HepG2 (cell line): Measurements from ENCODE around the gene APEX1. TPM values are rescaled to one million over a fixed set of nuclear protein-coding genes. Genes with fewer than 3 reads are reported as not detected.

Experiments
- BCL3 ChIP-seq: sonication (generic); formaldehyde crosslinking; IDR thresholded peaks from 2 replicates; pipeline ENCODE4 v1.5.1; 2020; ENCODE audit warnings: mild to moderate bottlenecking, missing genetic modification reagents, moderate library complexity
- ELF4 ChIP-seq: sonication (generic); formaldehyde crosslinking; IDR thresholded peaks from 2 replicates; pipeline ENCODE4 v1.5.0; 2020; ENCODE audit warnings: missing genetic modification reagents, mild to moderate bottlenecking, moderate library complexity, borderline replicate concordance
- GATAD2A ChIP-seq: IDR thresholded peaks from 2 replicates; pipeline ENCODE4 v1.6.1; 2016
- KLF6 ChIP-seq: IDR thresholded peaks from 2 replicates; pipeline ENCODE4 v1.8.0; 2016; ENCODE audit warnings: missing biosample characterization, missing genetic modification reagents
- KMT2B ChIP-seq: IDR thresholded peaks from 2 replicates; pipeline ENCODE4 v1.6.1; 2016; ENCODE audit warnings: missing genetic modification reagents, missing compliant biosample characterization
- MTF1 ChIP-seq: sonication (generic); formaldehyde crosslinking; IDR thresholded peaks from 2 replicates; pipeline ENCODE4 v1.5.0; 2020; ENCODE audit warnings: missing genetic modification reagents
- MXD4 ChIP-seq: IDR thresholded peaks from 2 replicates; pipeline ENCODE4 v1.6.1; 2016; ENCODE audit warnings: mild to moderate bottlenecking, missing biosample characterization, missing genetic modification reagents
- PAWR ChIP-seq: sonication (generic); formaldehyde crosslinking; IDR thresholded peaks from 2 replicates; pipeline ENCODE4 v1.4.0; 2020; ENCODE audit warnings: missing genetic modification reagents, mild to moderate bottlenecking, borderline replicate concordance
- PAXIP1 ChIP-seq: sonication (generic); formaldehyde crosslinking; conservative IDR thresholded peaks from 2 replicates; pipeline ENCODE4 v1.4.0; 2020; ENCODE audit warnings: mild to moderate bottlenecking, missing genetic modification reagents, moderate library complexity
- RFXANK ChIP-seq: IDR thresholded peaks from 2 replicates; pipeline ENCODE4 v1.6.1; 2016
- RXRB ChIP-seq: IDR thresholded peaks from 2 replicates; pipeline ENCODE4 v1.6.1; 2016; ENCODE audit warnings: borderline replicate concordance, missing genetic modification reagents, missing compliant biosample characterization
- TEF ChIP-seq: sonication (generic); formaldehyde crosslinking; IDR thresholded peaks from 2 replicates; pipeline ENCODE4 v1.5.0; 2020; ENCODE audit warnings: missing genetic modification reagents
- TRAFD1 ChIP-seq: sonication (generic); formaldehyde crosslinking; IDR thresholded peaks from 2 replicates; pipeline ENCODE4 v1.5.1; 2020; ENCODE audit warnings: missing genetic modification reagents, mild to moderate bottlenecking, borderline replicate concordance
- ZNF30 ChIP-seq: sonication (generic); formaldehyde crosslinking; IDR thresholded peaks from 2 replicates; pipeline ENCODE4 v1.5.0; 2020; ENCODE audit warnings: mild to moderate bottlenecking, missing genetic modification reagents
- ZNF558 ChIP-seq: sonication (generic); formaldehyde crosslinking; IDR thresholded peaks from 2 replicates; pipeline ENCODE4 v1.9.0; 2022; ENCODE audit warnings: mild to moderate bottlenecking, missing genetic modification reagents, borderline replicate concordance
- ZNF878 ChIP-seq: sonication (generic); formaldehyde crosslinking; IDR thresholded peaks from 2 replicates; pipeline ENCODE4 v1.8.1; 2023; ENCODE audit warnings: mild to moderate bottlenecking, missing genetic modification reagents, moderate library complexity
- polyA plus RNA-seq, 8 experiments: library from polyadenylated mRNA; depleted of rRNA in 3 of 8; stranded (reverse) in 7 of 8; unstranded in 1 of 8; fragments of >200 nt; fragmentation: Illumina TruSeq in 4 of 8; extraction: Trizol in 4 of 8; gene quantifications; 2 replicates each; pipeline versions ENCODE4 v1.2.1 to v1.2.3, GENCODE V29; 2011 to 2016; ENCODE audit warnings: low read depth in 4 of 8, missing spikeins in 1 of 8, mixed read lengths in 1 of 8; ENCODE audit not compliant: insufficient read depth in 1 of 8
- total RNA-seq, 5 experiments: library from RNA; depleted of rRNA; stranded (reverse); fragments of >200 nt; fragmentation: Illumina TruSeq; extraction: Trizol; gene quantifications; 2 replicates each; pipeline ENCODE4 v1.2.3, GENCODE V29; 2016; ENCODE audit warnings: low read depth in 1 of 5

APEX1 gene
- total and polyA plus RNA-seq, 2 of the 13 experiments (the other 11 are each of a cell fraction or from before 2014, with no cell fraction given), result 171 to 405 TPM

- TF ChIP-seq TRAFD1 (CRISPR knock-in tag) (no peak), PAWR (CRISPR knock-in tag) (no peak), ZNF558 (CRISPR knock-in tag) (no peak), GATAD2A (CRISPR knock-in tag) (peak; percentile 38; the same call in 1 of the 2 replicates), RFXANK (CRISPR knock-in tag) (no peak), ZNF30 (0 out of 2 replicates have a peak, but pooled peaks have one; percentile 31), MXD4 (CRISPR knock-in tag) (no peak), ELF4 (0 out of 2 replicates have a peak, but pooled peaks have one; percentile 62), PAXIP1 (no peak), TEF (CRISPR knock-in tag) (no peak), BCL3 (no peak), MTF1 (CRISPR knock-in tag) (no peak), RXRB (CRISPR knock-in tag) (no peak), KMT2B (CRISPR knock-in tag) (peak; percentile 68; the same call in 1 of the 2 replicates), ZNF878 (CRISPR knock-in tag) (no peak), KLF6 (CRISPR knock-in tag) (no peak)
Measured at GRCh38 chr14:20469890-20470602, 15.0 kb downstream of the APEX1 start (continued).
